Measurements from ENCODE around the gene C19orf85. TPM values are rescaled to one million over a fixed set of nuclear protein-coding genes. Genes with fewer than 3 reads are reported as not detected.

Gene C19orf85
- total RNA-seq, 1 experiment from 2014 or later = not detected

DNA sequence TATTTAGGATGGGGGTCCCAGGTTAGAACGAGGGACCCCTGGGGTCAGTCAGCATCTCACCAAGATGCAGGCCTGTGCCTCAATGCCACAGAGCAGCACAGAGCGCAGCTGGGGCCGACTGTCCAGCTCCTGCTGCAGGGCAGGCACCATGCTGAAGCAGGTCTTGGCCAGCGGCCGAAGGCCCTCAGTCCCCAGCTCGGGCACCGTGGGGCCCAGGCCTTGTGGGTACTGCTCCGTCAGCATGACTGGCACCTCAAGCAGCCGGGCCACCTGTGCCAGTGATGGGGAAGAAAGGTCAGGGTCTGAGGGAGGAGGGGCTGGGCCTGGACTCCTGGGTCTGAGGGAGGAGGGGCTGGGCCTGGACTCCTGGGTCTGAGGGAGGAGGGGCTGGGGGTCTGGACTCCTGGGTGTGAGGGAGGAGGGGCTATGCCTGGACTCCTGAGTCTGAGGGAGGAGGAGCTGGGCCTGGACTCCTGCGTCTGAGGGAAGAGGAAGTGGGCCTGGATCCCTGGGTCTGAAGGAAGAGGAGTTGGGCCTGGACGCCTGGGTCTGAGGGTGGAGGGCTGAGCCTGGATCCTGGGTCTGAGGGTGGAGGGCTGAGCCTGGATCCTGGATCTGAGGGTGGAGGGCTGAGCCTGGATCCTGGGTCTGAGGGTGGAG, 8.8 kb downstream of the C19orf85 start:
- POLR2A ChIA-PET (ENCODE audit: unreplicated experiment) = no interaction called here
- TF ChIP-seq EZH2phosphoT487 (IDR thresholded peaks at IDR 0.05; ENCODE audit: borderline replicate concordance, low read length) (no peak), EZH2 (IDR thresholded peaks at IDR 0.05; ENCODE audit: low read length, unreplicated experiment) (no peak), CTCF (conservative IDR thresholded peaks at IDR 0.05; ENCODE audit: low read depth, low read length) (no peak)
- DNase-seq = no peak

DNA sequence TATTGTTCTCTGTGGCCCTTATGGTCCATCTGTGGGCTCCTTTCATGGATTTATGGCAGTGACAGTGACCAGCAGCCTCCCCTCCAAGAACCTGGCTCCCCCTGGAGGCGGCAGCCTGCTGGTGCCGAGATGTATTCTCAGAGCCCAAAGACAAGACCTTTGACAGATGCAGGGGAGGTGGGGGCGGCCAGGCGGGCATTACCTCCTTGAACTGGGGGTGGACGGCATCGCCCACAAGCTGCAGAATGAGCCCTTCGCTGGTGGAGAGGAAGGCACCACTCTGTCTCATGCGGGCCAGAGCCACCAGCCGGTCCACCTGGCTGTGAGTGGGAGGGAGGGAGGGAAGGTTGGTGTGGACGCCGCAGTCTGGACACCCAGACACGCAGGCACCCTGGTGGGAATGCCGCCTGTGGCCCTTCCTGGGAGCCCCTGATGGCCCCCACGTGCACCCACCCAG, 9.7 kb downstream of the C19orf85 start:
- Histone ChIP-seq H4K20me1 (ENCODE audit: low read length) (no peaks in the 10 kb centered on the region), H2AFZ (ENCODE audit: low read length) (no peak overlapping the region), H3K79me2 (ENCODE audit: low read length) (peaks cover 11% of the 10 kb centered on the region), H3F3A (ENCODE audit: low read length, unreplicated experiment) (no peaks in the 10 kb centered on the region), H3K4me1 (ENCODE audit: insufficient read depth, low read length) (no peaks in the 10 kb centered on the region), H3K36me3 (ENCODE audit: low read depth, low read length) (peaks cover 12% of the 10 kb centered on the region; the same call in 1 of the 2 replicates), H3K9me2 (replicated peaks; ENCODE audit: low read length) (no peaks in the 10 kb centered on the region), H3K4me2 (ENCODE audit: low read length) (no peak overlapping the region), H3K27ac (ENCODE audit: low read length) (no peak overlapping the region), H3K27me3 (ENCODE audit: low read length) (peaks cover 17% of the 10 kb centered on the region), H3K9me3 (ENCODE audit: low read length) (no peaks in the 10 kb centered on the region), H3K4me3 (ENCODE audit: low read length) (no peak overlapping the region), H3K9ac (ENCODE audit: low read length) (no peak overlapping the region)
- ChIA-PET CTCF (no interaction called here), POLR2A (ENCODE audit: unreplicated experiment) (no interaction called here)
- DNase-seq = peak; percentile 68
- intact Hi-C loops (cut with micrococcal nuclease) = no loop called here
- no peak for TF ChIP-seq EZH2phosphoT487 (IDR thresholded peaks at IDR 0.05; ENCODE audit: borderline replicate concordance, low read length)
- TF ChIP-seq CTCF (conservative IDR thresholded peaks at IDR 0.05; ENCODE audit: low read depth, low read length) = peak; percentile 88
- ATAC-seq = peak; percentile 53
- no TSS peak for BruUV-seq (replicated peaks)

More for the DNA sequence above, 8.8 kb downstream of the C19orf85 start:
- H3K27ac ChIP-seq (ENCODE audit: low read length) = no peak overlapping the region
- BruUV-seq (replicated peaks) = no TSS peak
- H2AFZ ChIP-seq (ENCODE audit: low read length) = no peak overlapping the region
- H3K9ac ChIP-seq (ENCODE audit: low read length) = no peak overlapping the region
- no peaks in the 10 kb centered on the region for H3F3A ChIP-seq (ENCODE audit: low read length, unreplicated experiment)
- peaks cover 5% of the 10 kb centered on the region; the same call in 1 of the 2 replicates for H4K20me1 ChIP-seq (ENCODE audit: low read length)
- H3K36me3 ChIP-seq (ENCODE audit: low read depth, low read length) = peaks cover 12% of the 10 kb centered on the region; the same call in 1 of the 2 replicates
- intact Hi-C loops (cut with micrococcal nuclease) = no loop called here
- peaks cover 20% of the 10 kb centered on the region for H3K79me2 ChIP-seq (ENCODE audit: low read length)
- no peaks in the 10 kb centered on the region for H3K9me2 ChIP-seq (replicated peaks; ENCODE audit: low read length)
- H3K4me1 ChIP-seq (ENCODE audit: insufficient read depth, low read length) = peaks cover 5% of the 10 kb centered on the region
- peaks cover 13% of the 10 kb centered on the region for H3K27me3 ChIP-seq (ENCODE audit: low read length)
- CTCF ChIA-PET = no interaction called here
- no peak overlapping the region for H3K4me2 ChIP-seq (ENCODE audit: low read length)
- ATAC-seq = no peak
- H3K9me3 ChIP-seq (ENCODE audit: low read length) = no peaks in the 10 kb centered on the region
- H3K4me3 ChIP-seq (ENCODE audit: low read length) = no peak overlapping the region

DNA sequence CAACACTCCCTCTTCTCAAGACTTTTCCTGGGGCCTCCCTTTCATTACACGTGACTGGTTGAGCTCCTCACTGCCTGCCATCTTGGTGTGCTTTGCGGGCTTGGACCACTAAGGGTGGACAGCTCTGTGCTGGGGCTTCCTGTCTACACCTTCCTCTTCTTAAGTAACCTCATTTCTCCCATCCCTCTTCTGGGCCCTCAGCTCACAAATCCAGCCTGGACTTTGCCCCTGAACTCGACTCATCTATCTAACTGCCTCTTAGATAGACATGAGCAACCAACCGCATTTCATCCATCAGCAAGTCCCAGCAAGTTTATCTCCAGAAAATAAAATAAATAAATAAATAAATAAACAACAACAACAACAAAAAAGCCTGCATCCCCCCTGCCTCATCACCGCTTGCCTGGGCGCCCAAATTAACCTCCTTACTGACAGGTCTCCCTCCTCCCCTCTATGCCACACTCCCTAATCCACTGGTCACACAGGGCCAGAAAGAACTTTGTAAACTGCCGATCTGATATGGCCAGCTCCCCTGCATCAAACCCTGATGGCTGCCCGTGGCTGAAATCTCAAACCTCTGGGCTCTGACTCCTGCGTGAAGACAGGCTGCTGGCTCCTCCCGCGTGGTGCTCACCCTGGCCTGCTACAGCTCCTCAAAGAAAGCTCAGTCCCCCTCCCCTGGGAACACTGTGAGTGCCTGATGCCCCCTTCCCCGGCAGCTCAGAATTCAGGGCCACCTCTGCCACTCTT, 10.9 kb downstream of the C19orf85 start:
- Histone ChIP-seq H2AFZ (ENCODE audit: low read length) (no peak overlapping the region), H3K4me3 (ENCODE audit: low read length) (no peak overlapping the region), H3K79me2 (ENCODE audit: low read length) (no peaks in the 10 kb centered on the region), H3K27me3 (ENCODE audit: low read length) (peaks cover 17% of the 10 kb centered on the region), H3F3A (ENCODE audit: low read length, unreplicated experiment) (no peaks in the 10 kb centered on the region), H3K27ac (ENCODE audit: low read length) (no peak overlapping the region), H3K9me3 (ENCODE audit: low read length) (no peaks in the 10 kb centered on the region), H3K9me2 (replicated peaks; ENCODE audit: low read length) (no peaks in the 10 kb centered on the region), H3K36me3 (ENCODE audit: low read depth, low read length) (peaks cover 12% of the 10 kb centered on the region; the same call in 1 of the 2 replicates), H3K4me2 (ENCODE audit: low read length) (no peak overlapping the region), H3K4me1 (ENCODE audit: insufficient read depth, low read length) (no peaks in the 10 kb centered on the region), H3K9ac (ENCODE audit: low read length) (no peak overlapping the region), H4K20me1 (ENCODE audit: low read length) (no peaks in the 10 kb centered on the region)
- BruUV-seq (replicated peaks) = no TSS peak
- intact Hi-C loops (cut with micrococcal nuclease) = no loop called here
- POLR2A ChIA-PET (ENCODE audit: unreplicated experiment) = no interaction called here
- CTCF ChIA-PET = interaction anchor here (0.5 kb wide), 1 partner anchor 54 kb away, joined by 3 read pairs; no protein-coding TSS in a partner anchor
- ATAC-seq (no peak), DNase-seq (no peak)
- TF ChIP-seq EZH2 (IDR thresholded peaks at IDR 0.05; ENCODE audit: low read length, unreplicated experiment) = no peak

Measured in PC-3 (cell line).